Astrocyte (in vitro differentiated cells and primary cell): ENCODE data around the gene MMP1. TPM values are rescaled to one million over a fixed set of nuclear protein-coding genes. Genes with fewer than 3 reads are reported as not detected.

Experiments used
- DNase-seq: peaks from one replicate; pipeline ENCODE4 v3.0.0-alpha.2; 2010; ENCODE audit warnings: low read depth
- FAIRE-seq: peaks from 2 replicates; lab custom pipeline; 2011; peaks lifted over from hg19 to GRCh38; lab: Jason Lieb, UNC
- H2AFZ ChIP-seq: 2 replicates; pipeline ENCODE4 v1.6.0; 2012; ENCODE audit warnings: low read depth, low read length, inconsistent platforms
- H3K27ac ChIP-seq: 2 replicates; pipeline ENCODE4 v1.5.1; 2011; ENCODE audit warnings: low read depth, low read length, inconsistent platforms
- H3K27me3 ChIP-seq: 2 replicates; pipeline ENCODE4 v1.6.0; 2011; ENCODE audit warnings: low read length, inconsistent platforms; ENCODE audit not compliant: insufficient read depth
- H3K36me3 ChIP-seq: 2 replicates; pipeline ENCODE4 v1.5.1; 2011; ENCODE audit warnings: low read length, inconsistent platforms; ENCODE audit not compliant: insufficient read depth
- H3K4me1 ChIP-seq: 2 replicates; pipeline ENCODE4 v1.5.1; 2011; ENCODE audit warnings: low read length, inconsistent platforms; ENCODE audit not compliant: insufficient read depth
- H3K4me2 ChIP-seq: 2 replicates; pipeline ENCODE4 v1.6.0; 2012; ENCODE audit warnings: low read length, inconsistent platforms
- H3K4me3 ChIP-seq: 2 replicates; pipeline ENCODE4 v1.5.1; 2011; ENCODE audit warnings: low read depth, mild to moderate bottlenecking, low read length, inconsistent platforms; ENCODE audit not compliant: insufficient read depth
- H3K79me2 ChIP-seq: 2 replicates; pipeline ENCODE4 v1.6.0; 2012; ENCODE audit warnings: mild to moderate bottlenecking, low read length, inconsistent platforms; ENCODE audit not compliant: insufficient read depth
- H3K9ac ChIP-seq: 2 replicates; pipeline ENCODE4 v1.6.0; 2012; ENCODE audit warnings: mild to moderate bottlenecking, low read length, inconsistent platforms
- H3K9me3 ChIP-seq: 2 replicates; pipeline ENCODE4 v1.5.1; 2012; ENCODE audit warnings: low read depth, mild to moderate bottlenecking, low read length, inconsistent platforms; ENCODE audit not compliant: insufficient read depth
- H4K20me1 ChIP-seq: 2 replicates; pipeline ENCODE4 v1.6.0; 2012; ENCODE audit warnings: low read length, inconsistent platforms; ENCODE audit not compliant: insufficient read depth
- H3K27ac Mint-ChIP-seq: one replicate; pipeline ENCODE4 v1.8.0; 2021; ENCODE audit warnings: mild to moderate bottlenecking, mixed read lengths; ENCODE audit not compliant: unreplicated experiment
- H3K27me3 Mint-ChIP-seq: one replicate; pipeline ENCODE4 v1.8.0; 2021; ENCODE audit warnings: low read depth, mixed read lengths; ENCODE audit not compliant: unreplicated experiment
- H3K36me3 Mint-ChIP-seq: one replicate; pipeline ENCODE4 v1.8.0; 2021; ENCODE audit warnings: low read depth, mixed read lengths; ENCODE audit not compliant: unreplicated experiment
- H3K4me1 Mint-ChIP-seq: one replicate; pipeline ENCODE4 v1.8.0; 2021; ENCODE audit warnings: low read depth, mixed read lengths; ENCODE audit not compliant: unreplicated experiment
- H3K4me3 Mint-ChIP-seq: one replicate; pipeline ENCODE4 v1.8.0; 2021; ENCODE audit warnings: mild to moderate bottlenecking, moderate library complexity, mixed read lengths; ENCODE audit not compliant: unreplicated experiment
- H3K9me3 Mint-ChIP-seq: one replicate; pipeline ENCODE4 v1.8.0; 2021; ENCODE audit warnings: mild to moderate bottlenecking, mixed read lengths; ENCODE audit not compliant: unreplicated experiment
- CTCF ChIP-seq: IDR thresholded peaks from 2 replicates; pipeline ENCODE4 v1.5.1; 2011; ENCODE audit warnings: low read depth, mild to moderate bottlenecking, inconsistent platforms, low read length, moderate library complexity; ENCODE audit not compliant: insufficient read depth
- EZH2 ChIP-seq: IDR thresholded peaks from 2 replicates; pipeline ENCODE4 v1.6.1; 2012; ENCODE audit warnings: mild to moderate bottlenecking, low read length, inconsistent platforms; ENCODE audit not compliant: insufficient read depth
- total RNA-seq: library from RNA; stranded (reverse); gene quantifications from 2 replicates; pipeline ENCODE4 v1.2.1, GENCODE V29; 2021

MMP1 gene
- total RNA-seq, 1 donor from 2014 or later = 0.64 TPM

- H4K20me1 ChIP-seq = no peaks in the 10 kb centered on the region
- no peaks in the 10 kb centered on the region for H3K79me2 ChIP-seq
- DNase-seq (no peak), FAIRE-seq (no peak)
- no peaks in the 10 kb centered on the region for H3K36me3 ChIP-seq
- H3K4me2 ChIP-seq = no peak overlapping the region
- H3K4me3 Mint-ChIP-seq = no peak overlapping the region
- H3K27ac ChIP-seq = no peak overlapping the region
- H3K9ac ChIP-seq = no peak overlapping the region
- H3K27me3 Mint-ChIP-seq = no peaks in the 10 kb centered on the region
- H2AFZ ChIP-seq = no peak overlapping the region
- H3K27ac Mint-ChIP-seq = no peak overlapping the region
- peaks cover 9% of the 10 kb centered on the region for H3K9me3 Mint-ChIP-seq
- H3K27me3 ChIP-seq = no peaks in the 10 kb centered on the region
- no peak for TF ChIP-seq EZH2
- TF ChIP-seq CTCF = no peak
- H3K4me3 ChIP-seq = no peak overlapping the region
- no peaks in the 10 kb centered on the region for H3K4me1 ChIP-seq
- no peaks in the 10 kb centered on the region for H3K4me1 Mint-ChIP-seq
- H3K9me3 ChIP-seq = no peaks in the 10 kb centered on the region
- H3K36me3 Mint-ChIP-seq = peaks cover 3% of the 10 kb centered on the region
Measured at GRCh38 chr11:102819491-102819890, 21.5 kb upstream of the MMP1 start.

- no peak for TF ChIP-seq EZH2
- no peak for TF ChIP-seq CTCF
- Mint-ChIP-seq H3K27ac (no peak overlapping the region), H3K4me1 (peaks cover 2% of the 10 kb centered on the region), H3K27me3 (no peaks in the 10 kb centered on the region), H3K36me3 (peaks cover 3% of the 10 kb centered on the region), H3K9me3 (peaks cover 12% of the 10 kb centered on the region), H3K4me3 (no peak overlapping the region)
- no peaks in the 10 kb centered on the region for H3K79me2 ChIP-seq
- FAIRE-seq (no peak), DNase-seq (no peak)
- H2AFZ ChIP-seq = no peak overlapping the region
- no peaks in the 10 kb centered on the region for H3K9me3 ChIP-seq
- H3K36me3 ChIP-seq = no peaks in the 10 kb centered on the region
- no peak overlapping the region for H3K4me2 ChIP-seq
- no peaks in the 10 kb centered on the region for H3K4me1 ChIP-seq
- H3K9ac ChIP-seq = no peak overlapping the region
- no peak overlapping the region for H3K4me3 ChIP-seq
- H4K20me1 ChIP-seq = no peaks in the 10 kb centered on the region
- no peak overlapping the region for H3K27ac ChIP-seq
- no peaks in the 10 kb centered on the region for H3K27me3 ChIP-seq
Measured at GRCh38 chr11:102813484-102813883, 15.5 kb upstream of the MMP1 start.

- H3K27ac ChIP-seq = no peak overlapping the region
- H4K20me1 ChIP-seq = no peaks in the 10 kb centered on the region
- no peak overlapping the region for H3K4me2 ChIP-seq
- no peak for DNase-seq
- H3K79me2 ChIP-seq = no peaks in the 10 kb centered on the region
- H3K4me1 ChIP-seq = no peaks in the 10 kb centered on the region
- Mint-ChIP-seq H3K36me3 (peaks cover 3% of the 10 kb centered on the region), H3K27me3 (no peaks in the 10 kb centered on the region), H3K9me3 (peaks cover 10% of the 10 kb centered on the region), H3K4me1 (peaks cover 2% of the 10 kb centered on the region), H3K27ac (no peak overlapping the region), H3K4me3 (no peak overlapping the region)
- FAIRE-seq = no peak
- no peaks in the 10 kb centered on the region for H3K9me3 ChIP-seq
- H3K4me3 ChIP-seq = no peak overlapping the region
- H3K27me3 ChIP-seq = no peaks in the 10 kb centered on the region
- H3K9ac ChIP-seq = no peak overlapping the region
- H3K36me3 ChIP-seq = no peaks in the 10 kb centered on the region
- TF ChIP-seq CTCF (no peak), EZH2 (no peak)
- no peak overlapping the region for H2AFZ ChIP-seq
Measured at GRCh38 chr11:102812188-102812587, 14.2 kb upstream of the MMP1 start.
